ENCODE data around the gene SMAD7.

The SMAD7 gene

GRCh38 chr18:48897531-48897930, 53.2 kb downstream of the SMAD7 start:
- TF ChIP-seq FOXP2 (optimal IDR thresholded peaks at IDR 0.05; ENCODE audit: borderline replicate concordance, extremely low read depth, extremely low read length, insufficient read depth), result no peak
- TF ChIP-seq, protein P1, sequence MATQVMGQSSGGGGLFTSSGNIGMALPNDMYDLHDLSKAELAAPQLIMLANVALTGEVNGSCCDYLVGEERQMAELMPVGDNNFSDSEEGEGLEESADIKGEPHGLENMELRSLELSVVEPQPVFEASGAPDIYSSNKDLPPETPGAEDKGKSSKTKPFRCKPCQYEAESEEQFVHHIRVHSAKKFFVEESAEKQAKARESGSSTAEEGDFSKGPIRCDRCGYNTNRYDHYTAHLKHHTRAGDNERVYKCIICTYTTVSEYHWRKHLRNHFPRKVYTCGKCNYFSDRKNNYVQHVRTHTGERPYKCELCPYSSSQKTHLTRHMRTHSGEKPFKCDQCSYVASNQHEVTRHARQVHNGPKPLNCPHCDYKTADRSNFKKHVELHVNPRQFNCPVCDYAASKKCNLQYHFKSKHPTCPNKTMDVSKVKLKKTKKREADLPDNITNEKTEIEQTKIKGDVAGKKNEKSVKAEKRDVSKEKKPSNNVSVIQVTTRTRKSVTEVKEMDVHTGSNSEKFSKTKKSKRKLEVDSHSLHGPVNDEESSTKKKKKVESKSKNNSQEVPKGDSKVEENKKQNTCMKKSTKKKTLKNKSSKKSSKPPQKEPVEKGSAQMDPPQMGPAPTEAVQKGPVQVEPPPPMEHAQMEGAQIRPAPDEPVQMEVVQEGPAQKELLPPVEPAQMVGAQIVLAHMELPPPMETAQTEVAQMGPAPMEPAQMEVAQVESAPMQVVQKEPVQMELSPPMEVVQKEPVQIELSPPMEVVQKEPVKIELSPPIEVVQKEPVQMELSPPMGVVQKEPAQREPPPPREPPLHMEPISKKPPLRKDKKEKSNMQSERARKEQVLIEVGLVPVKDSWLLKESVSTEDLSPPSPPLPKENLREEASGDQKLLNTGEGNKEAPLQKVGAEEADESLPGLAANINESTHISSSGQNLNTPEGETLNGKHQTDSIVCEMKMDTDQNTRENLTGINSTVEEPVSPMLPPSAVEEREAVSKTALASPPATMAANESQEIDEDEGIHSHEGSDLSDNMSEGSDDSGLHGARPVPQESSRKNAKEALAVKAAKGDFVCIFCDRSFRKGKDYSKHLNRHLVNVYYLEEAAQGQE (IDR thresholded peaks at IDR 0.05; ENCODE audit: insufficient read depth in 1 of 2, low read depth in 2 of 2, low read length in 2 of 2), result no peak
- no peak for TF ChIP-seq POLR2AphosphoS5 (IDR thresholded peaks at IDR 0.05; ENCODE audit: low read depth, low read length)
- TF ChIP-seq SIN3A (IDR thresholded peaks at IDR 0.05; ENCODE audit: borderline replicate concordance, insufficient read depth, low read length), result no peak
- no peak for TF ChIP-seq TAF1 (IDR thresholded peaks at IDR 0.05; ENCODE audit: borderline replicate concordance, insufficient read depth, low read length)

DNA sequence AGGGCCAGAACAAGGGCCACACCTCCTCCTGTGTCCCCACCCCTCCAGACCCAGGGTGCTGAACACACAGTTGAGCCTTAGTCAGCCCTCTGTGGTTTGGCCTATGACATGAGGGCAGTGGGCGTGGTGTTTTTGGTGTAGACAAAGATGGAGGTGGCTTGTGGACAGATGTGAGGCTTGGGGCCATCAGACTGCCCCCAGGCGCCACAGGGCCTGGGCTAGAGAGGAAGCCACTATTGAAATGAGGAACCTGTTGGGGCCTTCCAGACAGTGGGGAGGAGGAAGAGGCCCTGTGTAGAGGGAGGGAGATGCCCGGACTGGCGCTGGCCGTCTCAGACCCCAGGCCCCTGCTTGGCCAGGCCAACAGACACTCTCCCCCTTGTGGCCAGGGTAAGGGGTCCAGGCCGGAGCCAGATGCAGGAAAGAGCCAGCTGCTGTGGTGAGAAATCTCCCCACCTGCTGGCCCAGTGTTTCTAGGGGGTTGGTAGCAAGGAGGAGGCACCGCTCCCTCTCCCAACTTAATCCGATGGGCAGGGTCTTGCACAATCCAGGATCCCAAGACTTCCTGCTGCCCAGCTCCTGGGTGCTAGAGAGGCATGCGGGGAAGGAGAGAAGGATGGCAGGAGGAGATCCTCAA, 53.8 kb downstream of the SMAD7 start:
- TF ChIP-seq SIN3A (IDR thresholded peaks at IDR 0.05; ENCODE audit: borderline replicate concordance, insufficient read depth, low read length), result no peak
- TF ChIP-seq FOXP2 (optimal IDR thresholded peaks at IDR 0.05; ENCODE audit: borderline replicate concordance, extremely low read depth, extremely low read length, insufficient read depth), result peak; percentile 31

DNA sequence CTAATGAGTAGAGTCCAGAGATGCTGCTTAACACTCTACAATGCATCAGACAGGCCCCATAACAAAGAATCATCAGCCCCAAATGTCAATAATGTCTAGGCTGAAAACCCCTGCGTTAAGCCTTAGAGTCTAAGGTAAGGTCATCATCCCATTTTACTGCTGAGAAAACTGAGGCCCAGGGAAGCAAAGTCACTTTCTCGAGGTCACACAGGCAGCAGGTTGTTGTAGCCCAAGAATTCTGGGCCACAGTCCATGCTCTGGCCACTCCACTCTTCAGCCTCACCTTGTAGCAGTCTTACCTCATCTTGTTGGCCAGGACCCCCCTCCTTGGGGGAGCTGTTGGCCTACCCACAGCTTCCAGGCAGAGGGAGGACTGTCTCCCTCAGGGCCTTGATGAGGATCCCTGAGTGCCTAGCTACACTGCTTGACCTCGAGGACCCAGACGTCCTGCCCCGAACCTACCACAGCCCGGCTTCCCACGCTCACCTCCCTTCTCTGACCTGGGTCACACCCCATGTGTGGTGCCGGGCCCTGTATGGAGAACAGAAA, 54.4 kb downstream of the SMAD7 start:
- TF ChIP-seq TAF1 (IDR thresholded peaks at IDR 0.05; ENCODE audit: borderline replicate concordance, insufficient read depth, low read length), result no peak
- TF ChIP-seq FOXP2 (optimal IDR thresholded peaks at IDR 0.05; ENCODE audit: borderline replicate concordance, extremely low read depth, extremely low read length, insufficient read depth), result no peak
- no peak for TF ChIP-seq SIN3A (IDR thresholded peaks at IDR 0.05; ENCODE audit: borderline replicate concordance, insufficient read depth, low read length)
- TF ChIP-seq, protein P1 (IDR thresholded peaks at IDR 0.05; ENCODE audit: insufficient read depth in 1 of 2, low read depth in 2 of 2, low read length in 2 of 2), result no peak
- TF ChIP-seq POLR2AphosphoS5 (IDR thresholded peaks at IDR 0.05; ENCODE audit: low read depth, low read length), result no peak

- TF ChIP-seq FOXP2 (optimal IDR thresholded peaks at IDR 0.05; ENCODE audit: borderline replicate concordance, extremely low read depth, extremely low read length, insufficient read depth), result no peak
- TF ChIP-seq SIN3A (IDR thresholded peaks at IDR 0.05; ENCODE audit: borderline replicate concordance, insufficient read depth, low read length), result no peak
- no peak for TF ChIP-seq POLR2AphosphoS5 (IDR thresholded peaks at IDR 0.05; ENCODE audit: low read depth, low read length)
- TF ChIP-seq TAF1 (IDR thresholded peaks at IDR 0.05; ENCODE audit: borderline replicate concordance, insufficient read depth, low read length), result no peak
- TF ChIP-seq, protein P1 (IDR thresholded peaks at IDR 0.05; ENCODE audit: insufficient read depth in 1 of 2, low read depth in 2 of 2, low read length in 2 of 2), result no peak
Observed at GRCh38 chr18:48894799-48895346, 55.9 kb downstream of the SMAD7 start.

DNA sequence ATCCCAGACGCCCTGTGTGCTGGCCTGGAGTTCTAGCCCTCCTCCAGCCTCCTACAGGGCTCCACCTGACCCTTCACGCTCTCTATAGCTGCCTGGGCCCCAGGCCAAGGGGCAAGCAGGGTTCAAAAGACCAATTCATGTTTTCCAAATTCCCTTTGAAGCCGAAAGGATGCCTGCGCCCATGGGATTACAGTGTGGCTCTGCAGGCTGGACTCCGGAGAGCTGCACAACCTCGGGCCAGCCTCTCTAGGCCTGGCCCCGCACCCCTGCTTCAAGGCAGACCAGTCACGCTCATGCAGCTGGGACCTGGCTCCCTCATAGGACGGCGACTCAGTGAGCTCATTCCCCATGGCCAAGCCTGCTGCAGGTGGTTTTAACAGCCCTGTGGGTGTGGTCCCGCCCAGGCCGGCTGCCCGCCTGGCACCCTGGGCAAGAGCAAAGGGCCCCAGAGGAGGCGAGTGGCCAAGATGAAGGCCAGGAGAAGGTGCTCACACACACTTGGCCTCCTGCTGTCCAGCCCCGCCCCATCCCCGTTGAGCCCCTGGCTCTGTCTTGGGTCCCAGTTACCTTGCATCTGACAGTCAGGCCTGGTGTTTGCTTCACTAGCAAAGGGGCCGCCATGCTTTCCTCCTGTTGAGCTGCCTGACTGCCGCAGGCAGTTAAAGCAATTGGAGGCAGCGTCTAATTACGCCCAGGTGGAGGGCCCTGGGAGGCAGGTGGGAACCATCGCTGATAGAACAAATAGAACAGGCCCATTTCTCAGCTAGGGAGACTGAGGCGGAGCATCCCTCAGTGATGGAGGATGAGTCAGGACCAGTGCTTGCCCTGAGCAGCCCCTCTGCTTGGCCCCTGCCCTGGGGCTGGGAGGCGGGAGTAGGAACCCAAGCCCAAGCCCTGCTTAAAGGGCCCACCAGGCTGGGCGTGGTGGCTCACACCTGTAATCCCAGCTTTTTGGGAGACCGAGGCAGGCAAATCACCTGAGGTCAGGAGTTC, 56.9 kb downstream of the SMAD7 start:
- TF ChIP-seq FOXP2 (optimal IDR thresholded peaks at IDR 0.05; ENCODE audit: borderline replicate concordance, extremely low read depth, extremely low read length, insufficient read depth) (no peak), TAF1 (IDR thresholded peaks at IDR 0.05; ENCODE audit: borderline replicate concordance, insufficient read depth, low read length) (no peak)
- TF ChIP-seq, protein P1 (IDR thresholded peaks at IDR 0.05; ENCODE audit: insufficient read depth in 1 of 2, low read depth in 2 of 2, low read length in 2 of 2), result no peak
